ENCODE results near the gene PPP2R5C.
A peak's percentile ranks its signal among the peaks of the same experiment; 100 is the strongest.

The PPP2R5C gene

GRCh38 chr14:101889366-101889765, 127.9 kb downstream of the PPP2R5C start:
- Mint-ChIP-seq H3K4me3 (no peak overlapping the region), H3K4me1 (peaks cover 4% of the 10 kb centered on the region), H3K36me3 (peaks cover 57% of the 10 kb centered on the region), H3K27me3 (no peaks in the 10 kb centered on the region), H3K9me3 (no peaks in the 10 kb centered on the region), H3K27ac (no peak overlapping the region)
- DNase-seq: no peak
- CTCF ChIA-PET: interaction anchor here (1.0 to 2.0 kb wide), 2 partner anchors 46 to 118 kb away, joined by 3 to 8 read pairs; no protein-coding TSS in a partner anchor

DNA sequence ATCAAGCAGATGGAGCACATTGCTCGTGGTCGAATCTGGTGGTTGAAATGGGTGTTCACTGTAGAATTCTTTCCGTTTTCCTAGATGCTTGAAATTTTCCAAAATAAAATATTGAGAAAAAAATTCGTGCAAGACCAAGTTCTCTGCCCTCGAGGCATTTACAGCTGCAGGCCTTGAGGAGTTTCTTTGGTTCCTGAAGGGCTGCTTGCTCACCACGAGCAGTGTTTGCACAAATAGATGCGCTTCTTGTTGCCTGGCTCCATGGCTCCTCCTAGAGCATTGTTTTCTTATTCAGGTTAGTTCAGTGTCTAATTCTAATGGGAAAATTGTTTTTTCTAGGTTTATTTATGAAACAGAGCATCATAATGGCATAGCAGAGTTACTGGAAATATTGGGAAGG, 128.4 kb downstream of the PPP2R5C start:
- no peak for DNase-seq

DNA sequence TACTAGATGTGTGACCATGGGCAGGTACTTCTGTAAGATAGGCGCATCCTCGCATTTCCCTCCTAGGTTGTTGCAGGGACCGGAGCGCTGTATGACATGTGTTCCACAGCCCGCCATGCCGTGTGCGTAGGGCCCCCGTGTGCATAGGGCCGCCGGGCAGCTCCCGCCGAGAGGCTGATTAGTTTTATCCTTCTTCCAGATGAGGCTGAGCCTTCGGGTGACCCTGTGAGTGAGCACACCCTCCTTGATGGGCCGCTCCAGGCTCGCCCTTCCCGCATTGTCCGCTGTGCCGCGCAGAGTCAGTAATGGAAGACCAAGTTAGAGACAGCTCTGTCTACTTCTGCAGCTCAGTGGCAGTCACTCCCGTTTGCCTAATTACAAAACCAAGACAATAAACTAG, 130.0 kb downstream of the PPP2R5C start:
- peaks cover 57% of the 10 kb centered on the region for H3K36me3 Mint-ChIP-seq
- no peaks in the 10 kb centered on the region for H3K9me3 Mint-ChIP-seq
- H3K4me1 Mint-ChIP-seq: peaks cover 4% of the 10 kb centered on the region
- peak overlapping the region; percentile 21 for H3K27ac Mint-ChIP-seq
- CTCF ChIA-PET: interaction anchor here (1.3 kb wide), 1 partner anchor 13 kb away, joined by 5 read pairs; no protein-coding TSS in a partner anchor
- DNase-seq: no peak
- no peak overlapping the region for H3K4me3 Mint-ChIP-seq
- H3K27me3 Mint-ChIP-seq: no peaks in the 10 kb centered on the region

More for the DNA sequence above, 128.4 kb downstream of the PPP2R5C start:
- Mint-ChIP-seq H3K4me3 (no peak overlapping the region), H3K36me3 (peaks cover 59% of the 10 kb centered on the region), H3K27me3 (no peaks in the 10 kb centered on the region), H3K4me1 (peaks cover 4% of the 10 kb centered on the region), H3K9me3 (no peaks in the 10 kb centered on the region), H3K27ac (no peak overlapping the region)
- CTCF ChIA-PET: interaction anchor here (1.0 to 2.0 kb wide), 2 partner anchors 46 to 119 kb away, joined by 3 to 8 read pairs; no protein-coding TSS in a partner anchor

- no peak overlapping the region for H3K27ac Mint-ChIP-seq
- no peak overlapping the region for H3K4me3 Mint-ChIP-seq
- peaks cover 66% of the 10 kb centered on the region for H3K36me3 Mint-ChIP-seq
- H3K4me1 Mint-ChIP-seq: peaks cover 4% of the 10 kb centered on the region
- H3K27me3 Mint-ChIP-seq: no peaks in the 10 kb centered on the region
- no peak for DNase-seq
- no peaks in the 10 kb centered on the region for H3K9me3 Mint-ChIP-seq
- CTCF ChIA-PET: interaction anchor here (1.5 kb wide), 1 partner anchor 123 kb away, joined by 7 read pairs; no protein-coding TSS in a partner anchor
Measured at GRCh38 chr14:101893759-101894158, 132.2 kb downstream of the PPP2R5C start.

DNA sequence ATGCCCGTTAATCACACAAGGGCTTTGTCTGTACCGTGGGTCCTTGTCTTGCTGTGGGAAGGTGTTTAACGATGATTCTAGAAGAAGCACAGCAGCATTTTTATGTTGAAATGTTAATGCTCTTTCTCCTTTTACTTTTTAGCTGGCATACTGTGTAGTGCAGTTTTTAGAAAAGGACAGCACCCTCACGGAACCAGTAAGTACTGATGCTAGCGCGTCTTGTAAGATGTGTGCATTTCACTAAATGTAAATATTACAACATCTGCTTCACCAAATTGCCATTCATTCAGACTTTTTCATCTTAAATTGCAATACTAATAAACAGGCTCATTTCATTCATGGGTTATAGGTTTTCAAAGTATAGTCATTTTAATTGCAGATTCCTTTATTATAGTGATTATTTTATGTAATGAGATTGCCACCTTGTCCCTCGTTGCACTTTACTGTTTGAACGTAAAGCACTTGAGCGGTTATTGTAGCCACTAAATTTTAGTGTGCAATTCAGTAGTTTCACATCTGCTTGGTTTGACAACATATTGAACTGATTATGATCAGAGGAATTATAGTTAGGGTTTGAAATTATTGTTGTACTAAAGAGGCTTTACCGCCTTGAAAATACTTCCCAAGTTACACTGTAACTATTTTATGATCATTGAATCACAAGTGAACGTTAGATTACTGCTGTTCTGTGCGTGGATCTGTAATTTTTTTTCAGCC, 133.0 kb downstream of the PPP2R5C start:
- no peak for DNase-seq
- Mint-ChIP-seq H3K27ac (no peak overlapping the region), H3K9me3 (no peaks in the 10 kb centered on the region), H3K27me3 (no peaks in the 10 kb centered on the region), H3K4me3 (no peak overlapping the region), H3K4me1 (peaks cover 1% of the 10 kb centered on the region), H3K36me3 (peaks cover 67% of the 10 kb centered on the region)
- CTCF ChIA-PET: interaction anchor here (1.5 kb wide), 1 partner anchor 124 kb away, joined by 7 read pairs; no protein-coding TSS in a partner anchor

GRCh38 chr14:101895256-101895655, 133.7 kb downstream of the PPP2R5C start:
- H3K36me3 Mint-ChIP-seq: peaks cover 68% of the 10 kb centered on the region
- no peak overlapping the region for H3K4me3 Mint-ChIP-seq
- CTCF ChIA-PET: no interaction called here
- no peak overlapping the region for H3K27ac Mint-ChIP-seq
- H3K4me1 Mint-ChIP-seq: no peaks in the 10 kb centered on the region
- no peak for DNase-seq
- no peaks in the 10 kb centered on the region for H3K27me3 Mint-ChIP-seq
- no peaks in the 10 kb centered on the region for H3K9me3 Mint-ChIP-seq

GRCh38 chr14:101897326-101897725, 135.8 kb downstream of the PPP2R5C start:
- H3K27me3 Mint-ChIP-seq: no peaks in the 10 kb centered on the region
- no peak overlapping the region for H3K4me3 Mint-ChIP-seq
- H3K4me1 Mint-ChIP-seq: no peaks in the 10 kb centered on the region
- DNase-seq: no peak
- no peak overlapping the region for H3K27ac Mint-ChIP-seq
- no peaks in the 10 kb centered on the region for H3K9me3 Mint-ChIP-seq
- CTCF ChIA-PET: no interaction called here
- peaks cover 73% of the 10 kb centered on the region for H3K36me3 Mint-ChIP-seq

- Mint-ChIP-seq H3K4me1 (no peaks in the 10 kb centered on the region), H3K9me3 (no peaks in the 10 kb centered on the region), H3K4me3 (no peak overlapping the region), H3K27ac (peak overlapping the region; percentile 33), H3K27me3 (no peaks in the 10 kb centered on the region), H3K36me3 (peaks cover 77% of the 10 kb centered on the region)
- CTCF ChIA-PET: no interaction called here
- DNase-seq: no peak
Measured at GRCh38 chr14:101898416-101898815, 136.9 kb downstream of the PPP2R5C start.

- DNase-seq: no peak
- H3K36me3 Mint-ChIP-seq: peaks cover 75% of the 10 kb centered on the region
- H3K4me3 Mint-ChIP-seq: no peak overlapping the region
- CTCF ChIA-PET: interaction anchor here (1.9 kb wide), 1 partner anchor 128 kb away, joined by 8 read pairs; no protein-coding TSS in a partner anchor
- H3K4me1 Mint-ChIP-seq: no peaks in the 10 kb centered on the region
- no peak overlapping the region for H3K27ac Mint-ChIP-seq
- no peaks in the 10 kb centered on the region for H3K27me3 Mint-ChIP-seq
- no peaks in the 10 kb centered on the region for H3K9me3 Mint-ChIP-seq
Measured at GRCh38 chr14:101899263-101899662, 137.8 kb downstream of the PPP2R5C start.

- H3K27ac Mint-ChIP-seq: no peak overlapping the region
- H3K27me3 Mint-ChIP-seq: no peaks in the 10 kb centered on the region
- H3K9me3 Mint-ChIP-seq: no peaks in the 10 kb centered on the region
- H3K4me3 Mint-ChIP-seq: no peak overlapping the region
- CTCF ChIA-PET: interaction anchor here (1.9 kb wide), 1 partner anchor 129 kb away, joined by 8 read pairs; no protein-coding TSS in a partner anchor
- H3K36me3 Mint-ChIP-seq: peaks cover 77% of the 10 kb centered on the region
- no peak for DNase-seq
- H3K4me1 Mint-ChIP-seq: no peaks in the 10 kb centered on the region
Measured at GRCh38 chr14:101900253-101900652, 138.7 kb downstream of the PPP2R5C start.

GRCh38 chr14:101903111-101903561, 141.6 kb downstream of the PPP2R5C start:
- Mint-ChIP-seq H3K27ac (no peak overlapping the region), H3K4me3 (no peak overlapping the region), H3K9me3 (no peaks in the 10 kb centered on the region), H3K36me3 (peaks cover 75% of the 10 kb centered on the region), H3K27me3 (no peaks in the 10 kb centered on the region), H3K4me1 (no peaks in the 10 kb centered on the region)
- CTCF ChIA-PET: interaction anchor here (1.5 kb wide), 1 partner anchor 132 kb away, joined by 5 read pairs; no protein-coding TSS in a partner anchor
- no peak for DNase-seq

DNA sequence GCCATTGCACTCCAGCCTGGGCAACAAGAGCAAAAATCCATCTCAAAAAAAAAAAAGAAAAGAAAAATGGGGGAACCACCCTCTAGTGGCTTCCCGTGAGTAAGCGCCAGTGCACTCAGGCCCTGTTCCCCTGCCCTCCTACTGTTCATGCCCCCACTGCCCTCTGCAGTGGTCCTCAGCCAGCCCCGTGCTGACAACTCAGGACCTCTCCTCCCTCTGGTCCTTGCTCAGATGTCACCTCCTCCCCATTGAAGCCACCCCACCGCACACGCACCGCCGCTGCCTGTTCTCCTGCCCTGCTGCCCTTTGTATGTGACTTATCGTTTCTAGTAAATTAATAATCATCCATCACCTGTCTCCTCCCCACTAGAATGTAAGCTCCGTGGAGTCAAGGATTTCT, 144.1 kb downstream of the PPP2R5C start:
- Mint-ChIP-seq H3K36me3 (peaks cover 71% of the 10 kb centered on the region), H3K27me3 (no peaks in the 10 kb centered on the region)
- CTCF ChIA-PET: no interaction called here

GRCh38 chr14:101906645-101907044, 145.1 kb downstream of the PPP2R5C start:
- H3K4me1 Mint-ChIP-seq: no peaks in the 10 kb centered on the region
- DNase-seq: no peak
- H3K36me3 Mint-ChIP-seq: peaks cover 67% of the 10 kb centered on the region
- no peaks in the 10 kb centered on the region for H3K9me3 Mint-ChIP-seq
- H3K4me3 Mint-ChIP-seq: no peak overlapping the region
- no peaks in the 10 kb centered on the region for H3K27me3 Mint-ChIP-seq
- CTCF ChIA-PET: no interaction called here
- peak overlapping the region; percentile 19 for H3K27ac Mint-ChIP-seq

More for the DNA sequence above, 144.1 kb downstream of the PPP2R5C start:
- Mint-ChIP-seq H3K9me3 (no peaks in the 10 kb centered on the region), H3K4me3 (peak overlapping the region; percentile 4), H3K27ac (no peak overlapping the region), H3K4me1 (no peaks in the 10 kb centered on the region)
- no peak for DNase-seq

- CTCF ChIA-PET: no interaction called here
- DNase-seq: no peak
- peak overlapping the region; percentile 11 for H3K27ac Mint-ChIP-seq
- no peaks in the 10 kb centered on the region for H3K4me1 Mint-ChIP-seq
- no peak overlapping the region for H3K4me3 Mint-ChIP-seq
- no peaks in the 10 kb centered on the region for H3K9me3 Mint-ChIP-seq
- no peaks in the 10 kb centered on the region for H3K27me3 Mint-ChIP-seq
- peaks cover 67% of the 10 kb centered on the region for H3K36me3 Mint-ChIP-seq
Measured at GRCh38 chr14:101907619-101908018, 146.1 kb downstream of the PPP2R5C start.

DNA sequence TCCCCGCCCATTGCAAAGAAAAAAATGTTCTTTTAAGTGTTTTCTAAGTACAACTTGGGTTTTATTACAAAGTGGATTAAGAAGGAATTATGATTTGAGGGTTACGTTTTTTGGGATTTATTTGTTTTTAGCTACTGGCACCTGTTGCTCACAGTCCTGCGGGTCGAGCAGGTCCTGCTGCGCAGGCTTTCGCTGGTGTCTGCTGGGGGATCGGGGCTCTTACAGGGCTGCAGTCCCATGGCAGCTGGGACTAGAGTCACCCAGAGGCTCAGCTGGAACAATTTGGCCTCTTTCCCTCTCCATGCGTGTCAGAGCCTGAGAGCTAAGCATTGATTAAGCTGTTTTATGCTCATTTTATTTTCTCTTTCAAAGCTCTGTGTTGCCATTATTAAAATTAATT, 147.3 kb downstream of the PPP2R5C start:
- DNase-seq: no peak
- no peaks in the 10 kb centered on the region for H3K4me1 Mint-ChIP-seq
- H3K36me3 Mint-ChIP-seq: peaks cover 64% of the 10 kb centered on the region
- no peak overlapping the region for H3K4me3 Mint-ChIP-seq
- H3K27ac Mint-ChIP-seq: no peak overlapping the region
- H3K9me3 Mint-ChIP-seq: no peaks in the 10 kb centered on the region
- no peaks in the 10 kb centered on the region for H3K27me3 Mint-ChIP-seq
- CTCF ChIA-PET: no interaction called here

Data from activated naive CD4-positive, alpha-beta T cell treated with anti-CD3 and anti-CD28 coated beads, Interleukin-2, amount 10 ng/mL, durations not matched to agents 7 days and 5 days (primary cell).